Epithelial cell of proximal tubule (primary cell): ENCODE data around the gene HSD17B14. TPM values are rescaled to one million over a fixed set of nuclear protein-coding genes. Genes with fewer than 3 reads are reported as not detected.

Experiments
- DNase-seq: peaks from one replicate; pipeline ENCODE4 v3.0.0-alpha.2; 2011; ENCODE audit warnings: low read depth
- H3K4me3 ChIP-seq: 2 replicates; pipeline ENCODE4 v1.5.1; 2011; ENCODE audit warnings: low read depth, mild to moderate bottlenecking, low read length
- total RNA-seq: library from RNA; depleted of rRNA; stranded (reverse); fragments of >200 nt; gene quantifications from 2 replicates; pipeline ENCODE4 v1.2.3, GENCODE V29; 2015
- TF ChIP-seq, protein P1 (sequence below): conservative IDR thresholded peaks from 2 replicates; pipeline ENCODE4 v1.5.1; 2012; ENCODE audit warnings: low read depth, mild to moderate bottlenecking, low read length

The HSD17B14 gene
- total RNA-seq, 1 donor from 2014 or later: 2.8 TPM

DNA sequence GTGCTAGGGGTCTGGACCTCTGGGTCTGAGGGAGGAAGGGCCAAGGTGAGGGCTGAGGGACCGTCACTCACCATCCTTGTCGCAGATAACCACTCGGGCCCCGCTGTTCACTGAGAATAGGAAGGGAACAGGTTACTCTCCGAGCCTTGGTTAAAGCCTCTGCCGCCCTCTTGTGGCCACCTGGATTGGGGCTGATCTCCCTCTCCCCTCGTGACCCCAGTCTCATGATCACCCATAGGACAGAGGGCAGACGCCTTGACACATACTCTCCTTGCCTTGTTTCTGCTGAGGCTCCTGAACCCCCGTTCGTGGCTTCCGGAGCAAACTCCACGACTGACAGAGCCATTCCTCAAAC is 580 bp downstream of the HSD17B14 start:
- TF ChIP-seq, protein P1, sequence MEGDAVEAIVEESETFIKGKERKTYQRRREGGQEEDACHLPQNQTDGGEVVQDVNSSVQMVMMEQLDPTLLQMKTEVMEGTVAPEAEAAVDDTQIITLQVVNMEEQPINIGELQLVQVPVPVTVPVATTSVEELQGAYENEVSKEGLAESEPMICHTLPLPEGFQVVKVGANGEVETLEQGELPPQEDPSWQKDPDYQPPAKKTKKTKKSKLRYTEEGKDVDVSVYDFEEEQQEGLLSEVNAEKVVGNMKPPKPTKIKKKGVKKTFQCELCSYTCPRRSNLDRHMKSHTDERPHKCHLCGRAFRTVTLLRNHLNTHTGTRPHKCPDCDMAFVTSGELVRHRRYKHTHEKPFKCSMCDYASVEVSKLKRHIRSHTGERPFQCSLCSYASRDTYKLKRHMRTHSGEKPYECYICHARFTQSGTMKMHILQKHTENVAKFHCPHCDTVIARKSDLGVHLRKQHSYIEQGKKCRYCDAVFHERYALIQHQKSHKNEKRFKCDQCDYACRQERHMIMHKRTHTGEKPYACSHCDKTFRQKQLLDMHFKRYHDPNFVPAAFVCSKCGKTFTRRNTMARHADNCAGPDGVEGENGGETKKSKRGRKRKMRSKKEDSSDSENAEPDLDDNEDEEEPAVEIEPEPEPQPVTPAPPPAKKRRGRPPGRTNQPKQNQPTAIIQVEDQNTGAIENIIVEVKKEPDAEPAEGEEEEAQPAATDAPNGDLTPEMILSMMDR: peak; percentile 91
- DNase-seq: peak; percentile 35
- H3K4me3 ChIP-seq: peak overlapping the region; percentile 54

DNA sequence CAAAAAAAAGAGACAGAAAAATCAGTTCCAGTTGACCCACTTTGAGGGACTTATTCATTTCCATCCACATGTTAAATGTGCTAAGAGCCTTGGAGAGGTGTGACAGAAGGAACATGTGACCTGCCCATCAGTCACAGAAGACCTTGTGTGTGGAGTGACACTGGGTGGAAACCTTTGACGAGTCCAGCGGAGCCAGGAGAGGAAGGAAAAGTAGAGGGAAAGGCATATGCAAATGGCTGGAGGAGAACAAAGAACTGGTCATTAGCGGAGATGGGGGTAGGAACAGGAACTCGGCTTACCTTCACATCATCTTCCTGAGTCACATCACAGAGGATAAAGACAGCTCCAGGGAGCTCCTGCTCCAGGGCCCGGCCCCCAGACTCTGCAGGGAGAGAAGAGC is 2.3 kb downstream of the HSD17B14 start:
- no peak for DNase-seq
- TF ChIP-seq, protein P1: no peak
- no peak overlapping the region for H3K4me3 ChIP-seq

DNA sequence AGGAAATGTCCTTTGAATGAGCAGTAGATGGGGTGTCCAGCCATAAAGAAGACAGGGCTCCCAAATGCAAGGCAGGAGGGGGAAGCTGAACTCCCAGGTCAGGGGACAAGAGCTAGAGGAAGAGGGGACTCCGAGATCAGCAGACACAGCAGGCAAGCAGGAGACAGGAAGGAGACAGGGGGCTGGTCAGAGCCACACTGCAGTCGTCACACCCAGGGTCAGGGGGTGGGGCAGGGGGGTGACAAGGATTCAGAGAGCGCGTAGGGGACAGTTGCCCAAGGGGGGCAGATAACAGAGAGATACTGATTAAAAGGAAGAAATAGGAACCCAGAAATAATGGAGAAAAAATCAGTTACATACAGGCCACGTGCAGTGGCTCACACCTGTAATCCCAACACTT is 3.2 kb downstream of the HSD17B14 start:
- no peak for DNase-seq
- TF ChIP-seq, protein P1: no peak

DNA sequence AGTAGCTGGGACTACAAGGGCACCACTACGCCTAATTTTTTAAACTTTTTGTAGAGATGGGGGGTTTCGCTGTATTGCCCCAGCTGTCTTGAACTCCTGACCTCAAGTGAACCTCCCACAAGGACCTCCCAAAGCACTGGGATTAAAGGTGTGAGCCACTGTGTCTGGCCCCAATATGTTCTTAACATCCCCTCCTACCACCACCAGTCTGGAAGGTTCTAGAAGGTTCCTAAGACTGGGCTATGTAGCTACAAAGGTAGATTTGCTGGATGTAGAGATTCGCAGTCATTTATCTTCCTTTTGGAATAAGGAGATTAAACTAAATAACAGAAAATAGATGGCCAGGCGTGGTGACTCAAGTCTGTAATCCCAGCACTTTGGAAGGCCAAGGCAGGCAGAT is 5.3 kb downstream of the HSD17B14 start:
- H3K4me3 ChIP-seq: no peak overlapping the region
- TF ChIP-seq, protein P1: no peak
- no peak for DNase-seq

More for the DNA sequence above, 3.2 kb downstream of the HSD17B14 start:
- H3K4me3 ChIP-seq: no peak overlapping the region

DNA sequence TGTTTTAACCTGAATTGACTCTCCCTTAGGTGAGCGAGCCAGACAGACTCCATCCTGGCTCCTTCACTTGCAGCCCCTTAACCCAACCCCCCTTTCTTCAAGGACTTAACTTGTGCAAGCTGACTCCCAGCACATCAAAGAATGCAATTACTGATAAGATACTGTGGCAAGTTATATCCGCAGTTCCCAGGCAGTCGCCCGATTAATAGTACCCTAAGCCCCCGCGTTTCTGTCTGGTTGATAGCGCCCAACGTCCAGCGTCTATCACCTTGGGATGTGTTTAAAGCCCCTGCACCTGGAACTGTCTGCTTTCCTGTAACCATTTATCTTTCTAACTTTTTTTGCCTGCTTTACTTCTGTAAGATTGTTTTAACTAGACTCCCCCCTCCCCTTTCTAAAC is 6.2 kb downstream of the HSD17B14 start:
- no peak overlapping the region for H3K4me3 ChIP-seq
- DNase-seq: no peak
- TF ChIP-seq, protein P1: no peak

DNA sequence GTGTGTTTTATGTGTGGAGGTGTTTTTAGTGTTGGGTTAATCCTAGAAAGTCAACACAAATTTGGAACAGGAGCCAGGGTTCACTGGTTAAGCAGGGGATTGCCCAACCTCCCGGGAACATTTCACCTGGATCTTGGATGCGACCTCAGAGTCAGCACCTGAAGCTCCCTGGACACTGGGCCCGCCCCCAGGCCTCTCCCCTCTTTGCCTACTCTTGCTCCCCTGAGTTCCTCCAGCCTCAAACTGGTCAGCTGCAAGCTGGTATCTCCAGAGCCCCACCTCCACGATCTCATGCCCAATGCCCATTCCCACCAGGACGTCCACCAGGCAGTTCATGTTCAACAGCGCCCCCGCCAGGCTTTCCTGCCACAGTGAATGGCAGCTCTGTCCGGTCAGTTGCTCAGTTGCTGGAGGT is 9.7 kb downstream of the HSD17B14 start:
- H3K4me3 ChIP-seq: no peak overlapping the region
- DNase-seq: no peak
- TF ChIP-seq, protein P1: peak; percentile 49

DNA sequence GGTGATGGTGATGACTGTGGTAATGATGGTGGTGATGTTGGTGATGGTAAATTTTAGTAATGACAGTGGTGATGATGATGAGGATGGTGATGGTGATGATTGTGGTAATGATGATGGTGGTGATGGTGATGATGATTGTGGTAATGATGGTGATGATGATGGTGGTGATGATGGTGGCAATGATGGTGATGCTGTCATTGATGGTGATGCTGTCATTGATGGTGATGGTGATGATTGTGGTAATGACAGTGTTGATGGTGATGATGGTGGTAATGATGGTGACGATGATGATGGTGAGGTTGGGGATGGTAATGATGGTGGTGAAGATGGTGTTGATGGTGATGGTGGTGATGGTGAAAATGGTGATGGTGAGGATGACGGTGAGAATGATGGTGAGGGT is 13.8 kb downstream of the HSD17B14 start:
- TF ChIP-seq, protein P1: no peak
- no peak for DNase-seq
- no peak overlapping the region for H3K4me3 ChIP-seq
